ENCODE measurements around the gene TJP1. TPM values are rescaled to one million over a fixed set of nuclear protein-coding genes. Genes with fewer than 3 reads are reported as not detected.
A peak's percentile ranks its signal among the peaks of the same experiment; 100 is the strongest.

TJP1 gene
- total RNA-seq, 1 experiment from 2014 or later = 44.3 TPM

DNA sequence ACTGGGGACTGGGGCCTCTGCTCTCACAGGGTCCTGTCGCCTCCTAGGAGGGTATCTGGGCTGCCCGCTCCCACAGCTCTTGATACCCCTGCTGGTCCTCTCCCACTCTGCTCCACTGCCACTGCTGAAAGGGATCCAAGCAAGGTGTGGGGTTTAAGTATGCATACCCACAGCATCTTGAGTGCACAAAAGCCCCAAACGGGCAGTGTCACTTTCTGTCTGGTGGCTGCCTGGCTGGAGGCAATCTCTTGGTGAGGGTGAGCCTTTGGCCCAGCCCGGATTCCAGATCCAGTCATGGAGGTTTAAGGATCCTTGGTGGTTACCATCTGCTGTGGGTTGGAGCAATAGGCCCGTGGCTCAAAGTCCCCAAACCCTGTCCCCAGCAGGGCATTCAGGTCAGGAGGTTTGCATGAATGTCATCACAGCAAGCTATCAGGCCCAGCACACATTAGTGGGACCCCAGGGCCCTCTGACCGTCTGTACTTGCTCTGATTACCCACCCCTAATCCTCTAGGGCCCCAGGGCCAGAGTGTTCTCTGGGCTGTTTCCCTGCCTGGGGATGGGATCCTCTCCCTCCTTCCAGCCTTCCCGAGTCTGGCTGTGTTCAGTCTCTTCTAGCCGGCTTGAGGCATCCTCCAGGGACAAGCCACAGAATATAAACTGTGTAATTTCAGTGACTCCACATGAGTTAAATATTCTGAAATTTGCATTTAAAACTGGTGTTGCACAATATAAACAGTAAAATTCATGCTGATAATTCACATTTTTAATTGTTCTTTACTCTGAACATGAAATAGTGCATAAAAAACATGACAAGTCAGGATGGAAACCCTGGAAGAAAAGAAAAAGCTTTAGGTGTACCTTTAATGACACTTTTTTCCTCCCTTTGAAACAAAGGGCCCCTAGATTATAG, 4.9 kb upstream of the TJP1 start:
- H3K27ac Mint-ChIP-seq (ENCODE audit: unreplicated experiment) = no peak overlapping the region
- intact Hi-C loops (cut with micrococcal nuclease; ENCODE audit: unreplicated experiment) = no loop called here
- no peaks in the 10 kb centered on the region for H3K27me3 Mint-ChIP-seq (ENCODE audit: unreplicated experiment)
- TF ChIP-seq, protein P1, sequence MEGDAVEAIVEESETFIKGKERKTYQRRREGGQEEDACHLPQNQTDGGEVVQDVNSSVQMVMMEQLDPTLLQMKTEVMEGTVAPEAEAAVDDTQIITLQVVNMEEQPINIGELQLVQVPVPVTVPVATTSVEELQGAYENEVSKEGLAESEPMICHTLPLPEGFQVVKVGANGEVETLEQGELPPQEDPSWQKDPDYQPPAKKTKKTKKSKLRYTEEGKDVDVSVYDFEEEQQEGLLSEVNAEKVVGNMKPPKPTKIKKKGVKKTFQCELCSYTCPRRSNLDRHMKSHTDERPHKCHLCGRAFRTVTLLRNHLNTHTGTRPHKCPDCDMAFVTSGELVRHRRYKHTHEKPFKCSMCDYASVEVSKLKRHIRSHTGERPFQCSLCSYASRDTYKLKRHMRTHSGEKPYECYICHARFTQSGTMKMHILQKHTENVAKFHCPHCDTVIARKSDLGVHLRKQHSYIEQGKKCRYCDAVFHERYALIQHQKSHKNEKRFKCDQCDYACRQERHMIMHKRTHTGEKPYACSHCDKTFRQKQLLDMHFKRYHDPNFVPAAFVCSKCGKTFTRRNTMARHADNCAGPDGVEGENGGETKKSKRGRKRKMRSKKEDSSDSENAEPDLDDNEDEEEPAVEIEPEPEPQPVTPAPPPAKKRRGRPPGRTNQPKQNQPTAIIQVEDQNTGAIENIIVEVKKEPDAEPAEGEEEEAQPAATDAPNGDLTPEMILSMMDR (IDR thresholded peaks at IDR 0.05; ENCODE audit: unreplicated experiment) = no peak
- no TSS peak for BruUV-seq (replicated peaks)
- peaks cover under 1% of the 10 kb centered on the region for H3K36me3 Mint-ChIP-seq (ENCODE audit: insufficient read depth, unreplicated experiment)
- no peaks in the 10 kb centered on the region for H3K9me3 Mint-ChIP-seq (ENCODE audit: low read depth, unreplicated experiment)
- CTCF ChIA-PET = no interaction called here
- no peak for DNase-seq
- H3K4me3 Mint-ChIP-seq (ENCODE audit: low read depth, unreplicated experiment) = no peak overlapping the region
- H3K4me1 Mint-ChIP-seq (ENCODE audit: low read depth, unreplicated experiment) = no peaks in the 10 kb centered on the region

DNA sequence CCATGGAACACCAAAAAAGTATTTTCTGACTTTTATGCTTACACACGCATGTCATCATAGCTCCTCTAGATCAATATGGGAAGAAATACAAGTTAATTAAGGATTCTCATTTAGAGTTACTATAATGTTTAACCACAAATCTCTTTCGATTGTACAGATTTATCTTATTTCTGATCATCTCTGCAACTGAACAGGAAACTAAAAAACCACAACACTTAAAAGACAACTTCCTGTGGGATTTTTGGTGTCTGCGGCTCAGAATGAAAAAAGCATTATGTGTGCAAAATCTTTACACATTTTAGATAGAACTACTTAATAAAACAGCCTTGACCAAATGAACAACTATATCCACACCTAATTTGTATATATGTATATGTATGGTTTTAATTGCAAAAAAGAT, 3.0 kb upstream of the TJP1 start:
- TF ChIP-seq, protein P1 (IDR thresholded peaks at IDR 0.05; ENCODE audit: unreplicated experiment) = no peak
- intact Hi-C loops (cut with micrococcal nuclease; ENCODE audit: unreplicated experiment) = no loop called here
- Mint-ChIP-seq H3K9me3 (ENCODE audit: low read depth, unreplicated experiment) (no peaks in the 10 kb centered on the region), H3K27ac (ENCODE audit: unreplicated experiment) (no peak overlapping the region), H3K4me1 (ENCODE audit: low read depth, unreplicated experiment) (no peaks in the 10 kb centered on the region), H3K4me3 (ENCODE audit: low read depth, unreplicated experiment) (no peak overlapping the region), H3K27me3 (ENCODE audit: unreplicated experiment) (no peaks in the 10 kb centered on the region), H3K36me3 (ENCODE audit: insufficient read depth, unreplicated experiment) (peaks cover 10% of the 10 kb centered on the region)
- no peak for DNase-seq
- BruUV-seq (replicated peaks) = no TSS peak
- CTCF ChIA-PET = no interaction called here

DNA sequence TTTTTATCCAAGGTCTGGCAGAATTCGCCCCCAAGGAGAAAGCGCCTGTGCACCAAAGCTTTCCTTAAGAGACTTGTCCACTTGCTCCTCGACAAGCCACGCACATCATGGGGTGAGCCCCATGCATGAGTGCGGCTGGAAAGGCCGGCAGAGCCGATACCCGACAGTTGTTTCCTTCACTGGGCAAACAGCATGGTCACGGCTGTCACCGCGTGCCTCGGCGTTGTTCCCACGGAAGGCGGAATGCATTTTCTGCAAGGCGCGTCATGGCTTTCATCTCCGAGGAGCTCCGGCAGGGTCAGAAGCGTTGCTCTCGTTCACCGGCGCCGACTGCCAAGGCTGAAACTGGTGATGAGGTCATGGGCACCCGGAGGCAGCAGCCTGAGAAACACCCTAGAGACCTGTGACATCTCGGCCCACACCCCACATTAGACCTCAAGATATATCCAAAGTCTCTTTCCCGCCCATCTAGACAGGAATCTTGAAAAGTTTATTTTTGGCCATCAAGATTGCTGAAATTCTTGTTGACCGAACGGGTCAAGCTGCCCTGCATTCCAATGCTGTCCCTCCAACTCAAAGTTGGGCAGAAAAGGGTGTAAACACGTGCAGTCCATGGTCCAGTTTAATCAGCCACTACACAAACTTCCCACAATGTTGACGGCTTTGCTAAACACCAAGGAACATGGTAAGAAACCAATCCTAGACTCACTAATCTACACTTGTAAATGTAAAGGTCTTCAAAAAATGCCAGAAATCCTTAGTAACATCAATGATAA, 604 bp upstream of the TJP1 start:
- TF ChIP-seq, protein P1 (IDR thresholded peaks at IDR 0.05; ENCODE audit: unreplicated experiment) = no peak
- Mint-ChIP-seq H3K27ac (ENCODE audit: unreplicated experiment) (peak overlapping the region; percentile 30), H3K27me3 (ENCODE audit: unreplicated experiment) (no peaks in the 10 kb centered on the region), H3K36me3 (ENCODE audit: insufficient read depth, unreplicated experiment) (peaks cover 14% of the 10 kb centered on the region), H3K9me3 (ENCODE audit: low read depth, unreplicated experiment) (no peaks in the 10 kb centered on the region), H3K4me3 (ENCODE audit: low read depth, unreplicated experiment) (peak overlapping the region; percentile 65), H3K4me1 (ENCODE audit: low read depth, unreplicated experiment) (no peaks in the 10 kb centered on the region)
- TSS peak; percentile 79 for BruUV-seq (replicated peaks)
- intact Hi-C loops (cut with micrococcal nuclease; ENCODE audit: unreplicated experiment) = no loop called here
- peak; percentile 22 for DNase-seq
- CTCF ChIA-PET = no interaction called here

DNA sequence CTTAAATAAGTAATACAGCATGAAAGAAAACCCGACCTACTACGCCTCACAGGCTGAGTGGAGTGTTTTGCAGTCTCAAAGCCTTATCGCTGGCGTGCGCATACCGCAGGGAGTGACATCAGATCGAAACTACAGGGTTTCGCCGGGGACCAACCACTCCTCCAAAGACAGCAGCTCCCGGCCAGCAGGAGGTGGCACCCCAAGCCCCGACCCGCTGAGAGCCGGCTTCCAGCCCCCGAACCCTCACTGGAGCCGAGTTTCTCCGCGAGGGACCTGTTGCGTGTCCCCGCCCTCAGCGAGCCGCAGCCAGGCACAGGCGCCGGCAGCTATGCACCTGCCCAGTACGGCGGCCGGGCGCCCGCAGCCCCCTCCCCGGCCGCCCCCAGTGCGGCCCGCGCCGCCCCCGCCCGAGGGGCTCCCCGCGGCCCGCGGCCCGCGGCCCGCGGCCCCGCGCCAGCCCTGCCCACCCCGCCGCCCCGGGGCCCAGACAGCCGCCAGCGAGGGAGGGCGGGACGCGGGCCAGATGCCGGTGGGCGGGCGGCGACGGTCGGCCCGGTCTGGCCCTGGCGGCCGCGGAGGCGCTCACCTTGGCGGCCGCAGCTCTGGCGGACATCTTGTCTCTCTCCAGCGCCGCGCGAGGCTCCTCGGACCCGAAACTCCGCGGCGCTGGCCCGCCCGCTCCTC, 710 bp downstream of the TJP1 start:
- H3K4me3 Mint-ChIP-seq (ENCODE audit: low read depth, unreplicated experiment) = peak overlapping the region; percentile 65
- peaks cover 14% of the 10 kb centered on the region for H3K36me3 Mint-ChIP-seq (ENCODE audit: insufficient read depth, unreplicated experiment)
- no peaks in the 10 kb centered on the region for H3K4me1 Mint-ChIP-seq (ENCODE audit: low read depth, unreplicated experiment)
- no TSS peak for BruUV-seq (replicated peaks)
- CTCF ChIA-PET = no interaction called here
- intact Hi-C loops (cut with micrococcal nuclease; ENCODE audit: unreplicated experiment) = loop anchor here (2.0 kb wide), 1 partner anchor 103 kb away; no protein-coding TSS in a partner anchor
- TF ChIP-seq, protein P1 (IDR thresholded peaks at IDR 0.05; ENCODE audit: unreplicated experiment) = no peak
- H3K9me3 Mint-ChIP-seq (ENCODE audit: low read depth, unreplicated experiment) = no peaks in the 10 kb centered on the region
- no peaks in the 10 kb centered on the region for H3K27me3 Mint-ChIP-seq (ENCODE audit: unreplicated experiment)
- H3K27ac Mint-ChIP-seq (ENCODE audit: unreplicated experiment) = no peak overlapping the region
- DNase-seq = peak; percentile 63
